ENCODE results near the gene PRAMEF33.
"Not testable (repeated sequence)": the region's sequence is repeated elsewhere in the genome, so short reads cannot be mapped to it uniquely, and the experiment has no call there.

PRAMEF33 gene

GRCh38 chr1:13356774-13357173 is 53.4 kb downstream of the PRAMEF33 start:
- not testable (repeated sequence) for H2AFZ ChIP-seq (ENCODE audit: low read depth, low read length); H4K20me1 ChIP-seq (ENCODE audit: insufficient read depth, low read length); H3K4me3 ChIP-seq (ENCODE audit: low read length); H3K27me3 ChIP-seq (ENCODE audit: low read depth, low read length); H3K36me3 ChIP-seq (replicated peaks; ENCODE audit: low read depth, low read length); H3K27ac ChIP-seq (ENCODE audit: low read length); H3K4me2 ChIP-seq (ENCODE audit: low read length); H3K4me1 ChIP-seq (ENCODE audit: low read length); H3K9me3 ChIP-seq (ENCODE audit: insufficient read depth, low read length); H3K79me2 ChIP-seq (ENCODE audit: low read length); H3K9ac ChIP-seq (ENCODE audit: low read length)
- peak; percentile 34 for TF ChIP-seq CTCF (IDR thresholded peaks at IDR 0.05; ENCODE audit: low read depth, low read length)
